Stomach (tissue), 9 donors: ENCODE results near the gene C11orf98. TPM values are rescaled to one million over a fixed set of nuclear protein-coding genes. Genes with fewer than 3 reads are reported as not detected.

Experiments
- DNase-seq, 2 donors: peaks; one replicate each; pipeline versions ENCODE4 v3.0.0 to v3.0.0-alpha.2; 2013 to 2019
- H3K27ac ChIP-seq, 5 donors: fragments of 200-600 bp in 4 of 5; sonication (generic) in 4 of 5; one replicate each; pipeline ENCODE4 v1.5.1; 2013 to 2019; ENCODE audit warnings: mild to moderate bottlenecking in 1 of 5, moderate library complexity in 1 of 5
- H3K27me3 ChIP-seq, 3 donors: fragments of 200-600 bp; sonication (generic); one replicate each; pipeline ENCODE4 v1.5.1; 2017 to 2019; ENCODE audit warnings: mixed run types in 1 of 3
- H3K36me3 ChIP-seq, 4 donors: fragments of 200-600 bp; sonication (generic); 1 replicate in 3 of 4; 2 replicates in 1 of 4; pipeline ENCODE4 v1.5.1; 2016 to 2019
- H3K4me1 ChIP-seq, 4 donors: fragments of 200-600 bp; sonication (generic); one replicate each; pipeline ENCODE4 v1.5.1; 2016 to 2019
- H3K4me3 ChIP-seq, 4 donors: fragments of 200-600 bp; sonication (generic) in 3 of 4; one replicate each; pipeline ENCODE4 v1.5.1; 2016 to 2019; ENCODE audit warnings: mild to moderate bottlenecking in 1 of 4
- H3K9me3 ChIP-seq, 4 donors: fragments of 200-600 bp; sonication (generic); one replicate each; pipeline ENCODE4 v1.5.1; 2016 to 2019
- CTCF ChIP-seq, 7 experiments: fragments of 450-650 bp in 4 of 7; fragments of 200-600 bp in 3 of 7; sonication (generic) in 3 of 7; IDR thresholded peaks; one replicate each; pipeline ENCODE4 v1.5.1; 2016 to 2019; ENCODE audit warnings: antibody characterized with exemption in 7 of 7, control low read depth in 2 of 7, mild to moderate bottlenecking in 1 of 7
- EP300 ChIP-seq: sonication (generic); formaldehyde crosslinking; IDR thresholded peaks from one replicate; pipeline ENCODE4 v1.6.1; 2017; ENCODE audit warnings: antibody characterized with exemption
- POLR2A ChIP-seq, 4 donors: fragments of 450-650 bp; IDR thresholded peaks; one replicate each; pipeline ENCODE4 v1.6.1; 2016; ENCODE audit warnings: antibody characterized with exemption in 4 of 4, control low read depth in 2 of 4, mild to moderate bottlenecking in 1 of 4, moderate library complexity in 1 of 4
- POLR2AphosphoS5 ChIP-seq, 3 donors: sonication (generic); formaldehyde crosslinking; IDR thresholded peaks; one replicate each; pipeline ENCODE4 v1.6.1; 2016; ENCODE audit warnings: antibody characterized with exemption in 3 of 3
- WGBS, 5 donors: extraction: QIAGEN DNeasy Blood & Tissue Kit in 3 of 5; methylation state at CpG; one replicate each; pipeline versions ENCODE4 v1.1.5 to v1.1.7; 2013 to 2018; 5-methylcytosine and 5-hydroxymethylcytosine counted together
- intact Hi-C: fragments of 100-400 bp; cut with DNase I; formaldehyde crosslinking; loops from one replicate; pipeline ENCODE4 v1.15.1; 2023; ENCODE audit warnings: low total_unique reads
- polyA plus RNA-seq, 3 donors: library from polyadenylated mRNA; stranded (reverse); fragments of 200-250 nt; gene quantifications; one replicate each; pipeline ENCODE4 v1.2.3, GENCODE V29; 2013
- total RNA-seq, 5 donors: library from RNA; depleted of rRNA; stranded (reverse); fragments of >200 nt; gene quantifications; one replicate each; pipeline versions ENCODE4 v1.1.0 to v1.2.3, GENCODE V29; 2014 to 2016
- donor health status: healthy with polysubstance abuse.
- donor health status: Bipolar disorder and iron deficiency.
- donor health status: healthy.

C11orf98 gene
- total and polyA plus RNA-seq, 8 donors: 5.8 to 179 (median 45.0) TPM

GRCh38 chr11:62678770-62679696, 14.0 kb upstream of the C11orf98 start, which contains the start of gene UBXN1:
Gene UBXN1, minus strand, starts transcription at chr11:62679073. Its CDS starts 150 bp downstream, at chr11:62678923.
- intact Hi-C loops: no loop called here

GRCh38 chr11:62678433-62678769, 13.4 kb upstream of the C11orf98 start:
- peak overlapping the region; percentile 91 to 95 (median 93) for H3K27ac ChIP-seq
- intact Hi-C loops: no loop called here
- H3K4me1 ChIP-seq: peaks cover 20 to 56% (median 39%) of the 10 kb centered on the region in 4 donors
- peaks cover 23 to 47% (median 45%) of the 10 kb centered on the region in 4 donors for H3K36me3 ChIP-seq
- 2 to 4% (median 3%) methylated on average over 9 to 16 of the region's 16 CpGs for WGBS, 5 donors
- no peaks in the 10 kb centered on the region for H3K9me3 ChIP-seq
- TF ChIP-seq EP300 (no peak), POLR2AphosphoS5 (IDR thresholded peaks at IDR 0.05) (no peak), CTCF (IDR thresholded peaks at IDR 0.05) (no peak), POLR2A (IDR thresholded peaks at IDR 0.05) (no peak)
- no peaks in the 10 kb centered on the region for H3K27me3 ChIP-seq
- peak overlapping the region; percentile 92 to 99 (median 99) for H3K4me3 ChIP-seq
- no peak for DNase-seq

More at GRCh38 chr11:62678770-62679696, 14.0 kb upstream of the C11orf98 start, which contains the start of gene UBXN1:
- TF ChIP-seq POLR2AphosphoS5 (IDR thresholded peaks at IDR 0.05) (peak; percentile 72 to 95 (median 87)), CTCF (IDR thresholded peaks at IDR 0.05) (no peak)
- Histone ChIP-seq H3K4me1 (peaks cover 18 to 50% (median 35%) of the 10 kb centered on the region in 4 donors), H3K36me3 (peaks cover 23 to 40% (median 39%) of the 10 kb centered on the region in 4 donors), H3K9me3 (no peaks in the 10 kb centered on the region), H3K27ac (peak within 1 kb of the TSS; percentile 91 to 95 (median 93)), H3K27me3 (no peaks in the 10 kb centered on the region), H3K4me3 (peak within 1 kb of the TSS; percentile 92 to 99 (median 99))
- DNase-seq: peak; percentile 89 to 96
- WGBS, 5 donors: 5 to 8% (median 7%) methylated on average over 34 to 55 of the region's 55 CpGs

- no peak for TF ChIP-seq POLR2A (IDR thresholded peaks at IDR 0.05)
- TF ChIP-seq POLR2AphosphoS5 (IDR thresholded peaks at IDR 0.05): no peak
- no peak for TF ChIP-seq CTCF (IDR thresholded peaks at IDR 0.05)
- no peak for TF ChIP-seq EP300
- no peak for DNase-seq
- 72 to 79% (median 77%) methylated on average over 15 of the region's 15 CpGs for WGBS, 5 donors
- intact Hi-C loops: no loop called here
- Histone ChIP-seq H3K27ac (peak overlapping the region in 4 of 5 donors; percentile 91 to 95 (median 94)), H3K4me1 (peaks cover 27 to 63% (median 46%) of the 10 kb centered on the region in 4 donors), H3K36me3 (peaks cover 23 to 51% (median 47%) of the 10 kb centered on the region in 4 donors), H3K9me3 (no peaks in the 10 kb centered on the region), H3K4me3 (peak overlapping the region in 3 of 4 donors; percentile 92 to 99 (median 99)), H3K27me3 (no peaks in the 10 kb centered on the region)
These were observed 12.7 kb upstream of the C11orf98 start for GRCh38 chr11:62677714-62678113.

- no peak for DNase-seq
- peaks cover 31 to 66% (median 51%) of the 10 kb centered on the region in 4 donors for H3K4me1 ChIP-seq
- H3K27ac ChIP-seq: no peak overlapping the region
- H3K27me3 ChIP-seq: no peaks in the 10 kb centered on the region
- no peak for TF ChIP-seq POLR2AphosphoS5 (IDR thresholded peaks at IDR 0.05)
- no peak for TF ChIP-seq CTCF (IDR thresholded peaks at IDR 0.05)
- no peak for TF ChIP-seq EP300
- TF ChIP-seq POLR2A (IDR thresholded peaks at IDR 0.05): no peak
- intact Hi-C loops: no loop called here
- no peaks in the 10 kb centered on the region for H3K9me3 ChIP-seq
- peaks cover 23 to 51% (median 47%) of the 10 kb centered on the region in 4 donors for H3K36me3 ChIP-seq
- WGBS, 5 donors: 56 to 67% (median 61%) methylated on average over 6 of the region's 6 CpGs
- H3K4me3 ChIP-seq: peak overlapping the region in 2 of 4 donors; percentile 92 to 99
These were observed 12.1 kb upstream of the C11orf98 start for GRCh38 chr11:62677156-62677555.
